ENCODE data around the gene PLCL1.
"Not testable (repeated sequence)": the region's sequence is repeated elsewhere in the genome, so short reads cannot be mapped to it uniquely, and the experiment has no call there.

PLCL1 gene

DNA sequence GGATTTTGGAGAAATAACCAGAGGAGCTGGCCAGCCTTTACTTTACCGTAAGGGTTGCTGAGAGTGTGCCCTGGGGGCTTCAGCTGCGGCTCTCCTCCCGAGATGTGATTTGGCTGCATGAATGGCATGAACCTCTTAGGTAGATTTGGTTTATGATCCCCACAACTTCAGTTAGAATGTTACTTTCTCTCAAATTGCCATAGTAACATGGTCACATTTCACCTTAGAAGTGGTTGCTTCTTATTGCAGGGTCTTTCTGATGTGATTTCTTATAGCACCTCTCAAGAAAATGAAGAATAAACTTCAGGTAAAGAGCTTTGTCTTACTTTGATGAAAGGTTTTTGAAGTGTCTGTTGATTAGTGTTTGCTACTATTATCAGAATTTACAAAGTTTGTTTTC, 5.6 kb downstream of the PLCL1 start:
- no peak for DNase-seq (ENCODE audit: low spot score)

DNA sequence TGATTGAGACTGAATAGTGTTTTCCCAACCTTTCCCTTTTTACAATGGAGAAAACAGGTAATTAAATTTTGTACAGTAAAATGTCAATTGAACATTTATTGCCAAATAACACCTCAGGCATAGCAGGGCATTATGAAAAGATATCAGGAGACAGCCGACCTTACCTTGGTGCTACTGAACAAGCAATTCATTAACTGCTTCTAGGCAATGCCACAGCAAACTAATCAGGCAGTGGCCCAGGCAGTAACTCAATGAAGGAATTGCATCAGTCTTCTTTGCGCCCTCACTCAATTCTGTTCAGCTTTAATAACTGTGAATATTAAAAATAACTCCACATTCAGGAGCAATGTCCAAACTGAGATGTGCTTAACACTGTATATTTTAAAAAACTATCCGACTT, 6.1 kb downstream of the PLCL1 start:
- no peak for DNase-seq (ENCODE audit: low spot score)

DNA sequence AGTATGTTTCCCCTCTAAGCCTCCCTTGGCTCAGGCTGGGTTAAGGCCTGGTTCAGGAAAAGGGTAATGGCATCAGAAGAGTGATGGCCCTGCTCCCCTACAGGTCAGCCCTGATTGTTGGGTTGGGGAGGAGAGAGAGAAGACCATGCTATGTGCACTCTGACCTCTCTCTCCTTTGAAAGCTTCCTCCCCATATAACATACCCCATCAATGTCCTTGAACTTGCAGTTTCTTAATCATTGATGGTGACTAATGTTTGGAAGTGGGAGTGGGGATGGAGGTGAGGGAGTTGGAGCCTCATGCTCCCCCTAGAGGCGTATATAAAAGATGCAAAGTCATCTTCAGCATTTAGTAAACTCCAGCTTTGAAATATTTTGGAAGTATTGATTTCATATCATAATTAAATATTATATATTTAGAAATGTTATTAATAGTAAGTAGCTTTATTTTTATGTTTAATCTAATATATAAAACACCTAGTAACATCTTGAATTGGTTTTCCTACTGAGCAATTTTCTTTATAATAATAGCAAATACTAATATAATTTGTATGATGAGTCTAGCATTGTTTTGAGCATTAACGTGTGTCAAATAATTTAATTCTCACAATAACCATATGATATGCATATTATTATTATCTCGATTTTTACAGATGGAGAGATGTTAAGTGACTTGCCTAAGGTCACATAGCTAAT, 8.8 kb downstream of the PLCL1 start:
- DNase-seq (ENCODE audit: low spot score): peak; percentile 24

DNA sequence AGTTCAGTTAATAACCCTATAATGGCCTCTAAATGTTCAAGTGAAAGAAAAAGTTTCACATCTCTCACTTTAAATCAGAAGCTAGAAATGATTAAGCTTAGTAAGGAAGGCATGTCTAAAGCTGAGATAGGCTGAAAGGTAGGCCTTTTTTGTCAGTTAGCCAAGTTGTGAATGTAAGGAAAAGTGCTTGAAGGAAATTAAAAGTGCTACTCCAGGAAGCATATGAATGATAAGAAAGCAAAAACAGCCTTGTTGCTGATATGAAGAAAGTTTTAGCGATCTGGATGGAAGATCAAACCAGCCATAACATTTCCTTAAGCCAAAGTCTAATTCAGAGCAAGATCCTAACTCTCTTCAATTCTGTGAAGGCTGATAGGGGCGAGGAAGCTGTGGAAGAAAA, 10.1 kb downstream of the PLCL1 start:
- no peak for DNase-seq (ENCODE audit: low spot score)

DNA sequence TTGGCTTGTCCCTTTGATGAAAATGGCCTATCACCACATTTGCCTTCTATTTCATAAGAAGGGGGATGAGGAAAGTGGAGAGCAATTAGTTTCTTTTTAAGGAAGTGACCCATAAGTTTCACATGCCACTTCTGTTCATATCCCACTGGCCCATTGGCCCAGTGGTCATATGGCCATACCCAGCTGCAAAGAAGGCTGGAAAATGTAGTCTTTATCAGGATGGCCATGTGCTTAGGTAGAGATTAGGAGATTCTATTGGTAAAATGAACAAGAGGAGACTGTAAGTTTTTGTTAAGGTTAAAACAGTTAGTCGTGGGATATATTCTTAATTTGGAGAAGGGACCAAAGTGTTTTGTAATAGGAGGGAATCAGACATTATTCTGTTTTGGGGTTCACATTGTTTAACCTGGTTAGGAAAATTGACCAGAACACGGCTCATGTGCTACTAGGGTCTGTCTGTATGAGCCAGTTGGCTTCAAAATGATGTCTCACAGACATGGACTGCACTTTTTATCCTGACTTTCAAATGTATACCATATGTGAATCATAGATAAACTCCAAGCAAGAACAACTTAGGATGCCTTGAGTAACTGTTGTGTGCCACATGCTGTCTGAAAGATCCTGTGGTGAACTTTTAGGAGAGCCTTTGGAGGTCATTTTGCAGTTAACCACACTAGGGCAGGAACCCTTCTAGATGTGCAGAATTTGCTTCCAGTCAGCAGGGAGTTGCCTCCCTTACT, 17.3 kb downstream of the PLCL1 start:
- no peak for DNase-seq (ENCODE audit: low spot score)

DNA sequence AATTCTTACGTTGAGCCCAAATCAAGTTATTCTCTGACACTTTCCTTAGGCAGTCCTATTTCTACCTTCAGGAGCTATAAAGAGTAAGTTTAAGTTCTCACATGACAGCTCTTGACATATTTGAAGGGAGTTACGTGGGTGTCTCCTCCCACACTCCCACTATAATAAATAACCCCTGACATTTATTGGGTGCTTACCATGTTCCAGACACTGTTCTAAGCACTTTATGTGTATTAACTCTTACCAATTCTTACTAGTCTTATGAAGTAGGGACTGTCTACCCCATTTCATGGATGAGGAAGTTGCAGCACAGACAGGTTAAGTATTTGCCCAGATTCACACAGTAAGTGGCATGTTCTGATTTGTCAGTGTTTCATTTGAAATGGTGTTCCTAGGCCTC, 17.9 kb downstream of the PLCL1 start:
- no peak for DNase-seq (ENCODE audit: low spot score)

DNA sequence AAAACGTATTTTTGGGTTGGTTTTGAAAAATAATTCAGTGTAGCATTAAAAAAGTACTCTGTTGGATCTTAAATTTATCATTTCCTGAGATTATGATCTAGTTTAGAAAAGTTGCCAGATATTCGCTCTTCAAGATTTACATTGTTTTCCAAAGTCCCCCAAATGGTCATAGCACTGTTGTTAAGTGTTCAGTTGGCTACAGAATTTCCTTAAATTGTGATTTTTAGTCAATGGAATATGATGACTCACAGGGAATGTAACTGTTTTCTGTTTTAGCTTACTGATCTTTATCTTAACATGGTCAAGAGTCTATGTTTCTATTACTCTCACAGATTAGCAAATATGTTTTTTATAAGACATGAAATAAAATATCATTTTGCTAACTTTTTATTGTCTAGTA, 23.2 kb downstream of the PLCL1 start:
- no peak for DNase-seq (ENCODE audit: low spot score)

DNA sequence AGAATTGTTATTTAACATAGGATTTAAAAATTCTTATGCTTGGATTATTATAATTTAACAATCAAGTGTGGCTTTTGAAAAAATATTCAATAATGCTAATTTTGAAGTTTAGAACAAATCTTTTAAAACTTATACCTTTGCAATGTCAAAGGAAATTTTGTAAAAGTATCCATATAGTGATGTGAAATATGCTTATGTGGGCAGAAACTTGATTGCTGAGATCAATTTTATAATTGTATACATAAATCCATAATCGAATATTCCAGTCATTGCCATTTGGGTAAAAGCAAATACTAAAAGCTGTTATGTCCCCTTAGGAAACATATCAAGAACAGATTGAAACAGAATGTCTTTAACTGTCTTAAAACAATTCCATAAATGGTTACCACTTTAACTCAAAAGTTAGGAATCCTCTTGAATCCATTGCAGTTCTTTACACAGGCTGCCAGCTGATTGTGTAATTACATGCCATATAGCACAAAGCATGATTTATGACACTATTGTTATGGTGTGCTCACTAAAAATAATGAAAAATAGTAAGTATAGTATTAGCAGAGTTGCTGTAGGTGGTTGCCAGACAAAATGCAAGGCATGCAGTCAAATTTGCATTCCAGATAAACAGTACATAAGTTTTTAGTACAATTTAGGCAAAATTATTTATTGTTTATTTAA, 24.2 kb downstream of the PLCL1 start:
- no peak for DNase-seq (ENCODE audit: low spot score)

DNA sequence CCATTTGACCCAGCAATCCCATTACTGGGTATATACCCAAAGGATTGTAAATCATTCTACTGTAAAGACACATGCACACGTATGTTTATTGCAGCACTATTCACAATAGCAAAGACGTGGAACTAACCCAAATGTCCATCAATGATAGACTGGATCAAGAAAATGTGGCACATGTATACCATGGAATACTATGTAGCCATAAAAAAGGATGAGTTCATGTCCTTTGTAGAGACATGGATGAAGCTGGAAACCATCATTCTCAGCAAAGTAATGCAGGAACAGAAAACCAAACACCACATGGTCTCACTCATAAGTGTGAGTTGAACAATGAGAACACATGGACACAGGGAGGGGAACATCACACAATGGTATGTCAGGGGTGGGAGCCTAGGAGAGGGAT, 30.4 kb downstream of the PLCL1 start:
- not testable (repeated sequence) for DNase-seq (ENCODE audit: low spot score)

DNA sequence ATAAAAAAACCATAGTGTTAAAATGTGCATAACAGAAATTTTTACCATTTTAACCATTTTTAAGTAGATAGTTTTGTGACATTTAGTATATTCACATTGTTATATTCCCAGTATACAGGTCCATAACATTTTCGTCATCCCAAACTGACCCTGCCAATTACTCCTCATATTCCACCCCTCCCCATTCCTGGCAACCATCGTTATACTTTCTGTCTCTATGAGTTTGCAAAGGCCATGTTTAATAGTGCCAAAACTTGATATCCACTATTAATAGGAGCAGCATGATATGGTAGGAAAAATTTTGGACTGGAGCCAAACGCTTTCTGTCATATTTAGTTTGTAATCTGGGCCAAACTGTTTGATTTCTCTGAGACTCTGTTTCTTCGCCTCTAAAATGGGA, 30.9 kb downstream of the PLCL1 start:
- no peak for DNase-seq (ENCODE audit: low spot score)

DNA sequence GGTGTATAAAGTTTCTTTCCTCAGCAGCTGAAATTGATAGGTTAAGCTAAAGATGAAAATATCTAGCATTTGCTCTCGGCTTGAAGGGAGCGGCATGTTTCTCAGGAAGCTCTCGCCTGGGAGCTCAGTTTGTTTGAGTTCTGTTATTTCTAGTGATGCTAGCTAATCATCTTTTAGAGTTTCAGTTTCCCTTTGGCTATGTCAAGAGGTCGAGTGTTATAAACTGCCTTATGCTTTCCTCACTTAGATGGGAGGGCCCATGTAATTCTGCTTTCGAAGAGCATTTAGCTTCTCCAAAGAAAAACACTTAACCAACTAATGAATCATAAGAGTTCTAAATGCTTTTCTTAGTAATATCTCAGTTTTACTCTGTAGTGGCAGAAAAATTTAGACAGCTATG, 33.6 kb downstream of the PLCL1 start:
- peak; percentile 71 for DNase-seq (ENCODE audit: low spot score)

DNA sequence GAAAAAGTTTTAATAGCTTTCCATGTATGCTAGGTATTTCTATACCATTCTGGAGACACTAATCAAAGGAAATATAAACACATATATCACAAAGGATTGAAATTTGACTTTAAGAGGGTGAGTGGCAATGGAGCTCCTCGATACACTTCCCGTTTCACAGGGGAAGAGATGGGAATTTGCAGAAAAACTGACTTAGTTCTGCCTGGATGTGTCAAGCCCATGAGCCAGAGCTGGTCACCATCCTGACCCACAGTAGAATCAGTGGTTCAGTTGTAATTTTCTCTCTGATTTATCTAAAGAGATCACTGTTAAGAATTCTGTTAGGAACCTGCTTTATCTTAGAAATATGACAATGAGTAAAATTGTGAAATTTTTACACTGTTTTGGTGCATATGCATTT, 34.2 kb downstream of the PLCL1 start:
- no peak for DNase-seq (ENCODE audit: low spot score)

DNA sequence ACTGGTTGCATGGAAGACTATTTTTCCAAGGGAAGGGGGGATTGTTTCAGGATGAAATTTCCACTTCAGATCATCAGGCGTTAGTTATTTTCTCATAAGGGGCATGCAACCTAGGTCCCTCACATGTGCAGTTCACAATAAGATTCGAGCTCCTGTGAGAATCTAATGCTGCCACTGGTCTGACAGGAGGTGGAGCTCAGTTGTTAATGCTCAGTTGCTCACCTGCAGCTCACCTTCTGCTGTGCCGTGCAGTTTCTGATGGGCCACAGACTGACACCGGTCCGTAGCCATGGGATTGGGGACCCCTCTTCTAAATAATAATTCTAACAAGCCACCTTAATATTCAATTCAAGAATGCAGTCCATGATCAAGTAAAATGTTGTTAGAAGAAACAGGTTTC, 34.9 kb downstream of the PLCL1 start:
- no peak for DNase-seq (ENCODE audit: low spot score)

DNA sequence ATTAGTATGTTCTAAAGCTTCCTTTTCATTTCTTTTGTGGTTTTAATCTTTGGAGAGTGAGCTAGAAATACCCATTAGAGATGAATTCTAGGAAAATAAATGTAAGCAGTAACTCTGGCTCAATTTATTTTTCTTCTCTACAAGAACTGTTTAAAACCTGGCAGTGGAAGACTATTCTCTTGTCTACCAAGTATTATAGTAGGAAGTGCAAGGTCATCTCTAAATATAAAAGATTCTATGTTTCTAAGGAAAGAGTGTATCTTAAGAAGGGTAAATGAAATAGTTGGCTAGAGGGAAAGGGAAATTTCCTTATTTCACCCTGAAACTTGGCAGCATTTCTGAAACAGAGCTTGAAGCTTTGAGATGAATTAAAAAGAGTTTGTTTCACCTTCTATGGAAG, 35.5 kb downstream of the PLCL1 start:
- no peak for DNase-seq (ENCODE audit: low spot score)

DNA sequence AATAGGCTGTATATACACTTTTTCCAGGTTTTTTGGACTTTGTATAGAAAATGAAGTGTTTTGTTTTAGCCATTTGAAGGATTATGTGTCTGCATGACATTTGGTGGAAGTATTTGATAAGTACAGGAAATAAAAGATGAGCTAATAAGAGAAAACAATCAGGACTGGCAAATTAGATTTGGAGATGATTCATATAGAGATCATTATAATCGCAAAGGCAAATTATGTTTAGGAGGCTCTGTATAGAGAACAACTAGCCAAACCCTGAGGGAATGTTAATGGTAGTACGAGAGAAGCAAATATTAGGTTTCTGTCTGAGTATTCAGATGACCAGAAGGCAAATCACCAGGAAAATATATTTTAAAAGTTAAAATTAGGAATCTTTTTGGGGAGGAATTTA, 41.7 kb downstream of the PLCL1 start:
- no peak for DNase-seq (ENCODE audit: low spot score)

DNA sequence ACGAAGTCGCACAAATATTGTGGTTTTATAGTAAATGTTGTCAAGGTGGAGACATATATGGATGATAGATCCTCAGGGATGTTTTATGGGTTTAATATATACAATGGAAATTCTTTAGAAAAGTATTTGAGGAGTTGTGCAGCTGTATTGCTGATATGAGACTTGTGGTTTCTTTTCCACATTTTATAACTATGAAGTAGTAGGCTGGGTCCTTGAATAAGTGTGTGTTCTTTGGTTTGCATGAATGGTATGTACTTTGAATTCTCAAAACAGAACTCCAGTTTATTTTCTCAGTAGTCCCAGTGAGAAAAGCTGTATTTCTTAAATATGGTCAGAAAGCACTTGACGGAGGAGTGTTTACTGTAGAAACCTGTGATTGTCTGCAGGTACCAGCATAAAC, 42.4 kb downstream of the PLCL1 start:
- no peak for DNase-seq (ENCODE audit: low spot score)

DNA sequence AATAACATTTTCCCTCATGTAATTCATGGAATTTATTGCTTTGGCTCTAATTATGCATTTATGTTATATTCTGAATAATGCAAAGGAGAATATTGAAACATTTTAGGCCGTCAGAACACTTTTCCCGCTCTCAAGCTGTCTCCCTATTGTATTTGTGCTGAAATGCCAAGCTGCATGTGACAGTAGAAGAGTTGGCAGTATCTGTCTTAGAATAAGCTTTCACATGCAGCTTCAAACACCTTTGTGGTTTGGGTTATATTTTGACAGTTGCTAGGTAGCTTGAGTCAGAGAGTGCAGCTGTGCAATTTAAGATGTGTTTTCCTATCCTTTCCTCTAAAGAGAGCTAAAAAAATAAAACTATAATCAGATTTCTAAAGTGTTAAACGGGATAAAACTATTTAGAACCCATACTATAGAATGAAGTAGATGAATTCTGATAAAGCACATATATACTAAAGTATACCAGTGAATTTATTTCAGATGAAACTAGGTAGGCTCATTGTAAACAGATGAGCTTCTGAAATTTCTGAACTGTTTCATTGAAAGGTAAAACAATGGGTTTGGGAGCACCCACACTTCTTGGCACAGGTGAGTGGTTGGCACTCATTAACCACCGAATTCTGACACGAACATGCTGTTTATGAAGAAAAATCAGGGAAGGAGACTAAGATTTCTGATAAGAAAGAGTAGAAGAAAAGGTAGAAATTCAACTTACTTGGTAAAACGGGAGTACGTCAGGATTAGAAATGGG, 43.4 kb downstream of the PLCL1 start:
- DNase-seq (ENCODE audit: low spot score): peak; percentile 30

DNA sequence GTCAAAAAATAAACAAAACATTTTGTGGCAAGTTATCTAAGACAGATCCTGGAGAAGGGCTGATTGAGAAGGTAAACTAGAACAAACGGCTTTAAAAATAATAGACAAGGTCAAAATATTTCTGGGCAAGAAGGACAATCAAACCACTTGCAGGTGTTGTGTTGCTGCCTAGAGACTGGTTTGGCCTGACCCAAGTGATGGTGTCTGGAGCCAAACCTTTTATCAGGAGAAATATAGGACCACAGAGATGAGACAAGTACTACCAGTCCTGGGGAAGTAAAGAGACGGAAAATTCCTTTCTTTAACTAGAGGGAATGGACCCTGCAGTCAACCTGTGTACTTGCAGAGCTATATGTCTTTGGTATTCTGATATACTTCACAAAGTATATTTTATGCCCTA, 44.2 kb downstream of the PLCL1 start:
- no peak for DNase-seq (ENCODE audit: low spot score)

DNA sequence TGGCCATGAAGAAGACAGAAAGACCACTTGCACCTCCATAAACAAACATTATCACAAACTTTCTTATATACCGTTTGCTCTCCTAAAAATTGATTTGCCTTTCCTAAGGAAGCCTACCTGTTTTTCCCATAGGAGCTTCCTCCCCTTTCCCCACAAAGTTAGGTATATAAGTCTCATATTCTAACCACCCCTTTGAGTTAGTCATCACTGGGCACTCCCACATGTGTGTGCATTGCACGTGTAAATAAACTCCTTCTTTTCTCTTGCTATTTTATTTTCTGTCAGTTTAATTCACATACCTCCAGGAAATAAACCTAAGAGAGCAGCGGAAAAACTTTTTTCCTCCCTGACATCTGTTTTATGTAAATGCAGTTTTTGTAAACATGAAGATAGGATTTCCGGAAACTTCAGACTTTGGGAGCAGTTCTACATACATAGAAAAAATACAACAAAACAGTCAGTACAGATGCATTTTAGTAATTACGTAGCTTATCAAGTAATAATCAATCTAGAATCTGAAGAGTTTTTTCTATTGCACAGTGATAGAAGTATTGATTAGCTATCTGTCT, 46.6 kb downstream of the PLCL1 start:
- DNase-seq (ENCODE audit: low spot score): no peak

DNA sequence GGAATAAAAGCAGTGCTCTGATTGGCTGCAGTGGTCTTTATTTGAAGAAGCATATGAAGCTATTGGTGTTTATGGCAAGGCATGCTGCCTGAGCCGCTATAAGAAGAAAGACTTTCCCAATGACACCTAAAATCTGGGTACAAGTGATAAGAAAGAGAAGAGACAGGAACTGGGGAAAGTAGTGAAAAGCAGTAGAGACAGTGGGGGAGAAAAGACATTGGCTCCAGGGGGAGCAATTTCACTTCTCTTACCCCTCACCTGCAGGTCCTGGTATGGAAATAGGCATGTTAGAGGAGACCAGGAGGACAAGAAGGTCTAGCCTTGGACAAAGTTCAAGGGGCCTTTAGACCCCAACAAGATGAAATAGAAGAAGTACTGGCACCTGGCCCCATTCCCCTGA, 47.1 kb downstream of the PLCL1 start:
- no peak for DNase-seq (ENCODE audit: low spot score)

DNA sequence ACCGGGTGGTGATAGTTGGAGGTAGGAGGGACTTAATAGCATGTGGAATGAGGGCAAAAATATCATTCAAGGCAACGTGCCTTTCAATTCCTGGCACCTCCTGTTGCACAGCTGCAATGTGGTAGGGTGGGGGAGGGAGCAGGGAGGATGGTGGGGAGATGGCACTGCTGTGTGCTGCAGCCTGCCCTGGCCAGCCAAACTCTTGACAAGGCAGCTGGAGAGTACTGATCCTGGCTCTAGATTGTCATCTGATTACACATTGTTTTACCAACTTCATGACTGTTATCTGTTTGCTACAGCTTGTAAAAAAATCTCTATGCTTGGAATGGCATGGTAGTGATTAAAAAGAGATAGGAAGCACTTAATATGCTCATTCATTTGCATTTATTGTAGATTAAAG, 47.7 kb downstream of the PLCL1 start:
- no peak for DNase-seq (ENCODE audit: low spot score)

DNA sequence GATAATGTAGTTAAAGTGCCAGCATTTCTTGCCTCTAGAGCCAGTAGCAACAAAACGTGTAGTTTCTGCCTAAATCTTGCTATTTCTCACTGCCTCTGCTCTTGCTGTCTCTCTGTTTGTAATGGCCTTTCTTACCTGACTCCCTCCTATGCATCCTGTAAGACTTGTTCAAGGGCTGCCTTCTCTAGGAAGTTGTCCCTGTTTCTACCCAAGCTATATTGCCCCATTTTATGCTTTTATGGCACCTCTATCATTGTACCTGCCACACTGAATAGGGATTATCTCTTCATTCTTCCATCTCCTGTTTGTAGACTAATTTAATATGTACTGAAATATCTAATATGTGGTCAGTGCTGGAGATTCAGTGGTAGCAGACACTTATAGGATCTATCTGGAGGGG, 49.2 kb downstream of the PLCL1 start:
- no peak for DNase-seq (ENCODE audit: low spot score)

Measured in activated CD4-positive, alpha-beta T cell treated with anti-CD3 and anti-CD28 coated beads, Interleukin-2, Interleukin-4, amounts not matched to agents 100 ng/mL and 50 ng/mL, durations not matched to agents 16 hours and 8 hours (primary cell).